Upper lobe of left lung (tissue), 6 donors: ENCODE measurements around the gene CBL. TPM values are rescaled to one million over a fixed set of nuclear protein-coding genes. Genes with fewer than 3 reads are reported as not detected.

Source experiments
- ATAC-seq, 2 donors: fragments of 200-7000 bp; cut with Tn5 transposase; one replicate each; pipeline ENCODE4 v1.9.1; 2022; ENCODE audit warnings: mild to moderate bottlenecking in 2 of 2, moderate library complexity in 2 of 2; ENCODE audit not compliant: low FRiP score in 2 of 2
- DNase-seq, 2 donors: peaks; one replicate each; pipeline ENCODE4 v3.0.0-alpha.2; 2019 to 2020
- H3K27ac ChIP-seq, 4 donors: fragments of 200-600 bp; sonication (generic); one replicate each; pipeline ENCODE4 v1.5.1; 2016 to 2019
- H3K27me3 ChIP-seq, 4 donors: fragments of 200-600 bp; sonication (generic); one replicate each; pipeline ENCODE4 v1.5.1; 2017 to 2019
- H3K36me3 ChIP-seq, 4 donors: fragments of 200-600 bp; sonication (generic); one replicate each; pipeline ENCODE4 v1.5.1; 2016 to 2019
- H3K4me1 ChIP-seq, 4 donors: fragments of 200-600 bp; sonication (generic); one replicate each; pipeline ENCODE4 v1.5.1; 2018 to 2019
- H3K4me3 ChIP-seq, 4 donors: fragments of 200-600 bp; sonication (generic); one replicate each; pipeline ENCODE4 v1.5.1; 2017 to 2019; ENCODE audit warnings: mild to moderate bottlenecking in 2 of 4, moderate library complexity in 1 of 4
- H3K9me3 ChIP-seq, 4 donors: fragments of 200-600 bp; sonication (generic); one replicate each; pipeline ENCODE4 v1.5.1; 2018 to 2019
- EP300 ChIP-seq, 4 donors: sonication (generic); formaldehyde crosslinking; IDR thresholded peaks; one replicate each; pipeline ENCODE4 v1.5.1; 2017; ENCODE audit warnings: antibody characterized with exemption in 4 of 4, control low read depth in 2 of 4
- POLR2A ChIP-seq, 4 donors: fragments of 450-650 bp; IDR thresholded peaks; one replicate each; pipeline ENCODE4 v1.5.1; 2016 to 2017; ENCODE audit warnings: antibody characterized with exemption in 4 of 4, mild to moderate bottlenecking in 2 of 4
- POLR2AphosphoS5 ChIP-seq, 2 donors: sonication (generic); formaldehyde crosslinking; IDR thresholded peaks; one replicate each; pipeline ENCODE4 v1.5.1; 2017; ENCODE audit warnings: antibody characterized with exemption in 2 of 2
- WGBS, 2 donors: methylation state at CpG; one replicate each; pipeline ENCODE4 v1.1.5; 2017 to 2018; 5-methylcytosine and 5-hydroxymethylcytosine counted together
- total RNA-seq, 6 donors: library from RNA; depleted of rRNA in 4 of 6; stranded (reverse); fragments of >200 nt in 4 of 6; gene quantifications; one replicate each; pipeline versions ENCODE4 v1.1.0 to v1.2.1, GENCODE V29; 2016 to 2021
- TF ChIP-seq, protein P1 (sequence below), 6 experiments: fragments of 450-650 bp in 4 of 6; fragments of 200-600 bp in 2 of 6; sonication (generic) in 2 of 6; IDR thresholded peaks; one replicate each; pipeline ENCODE4 v1.5.1; 2016 to 2019; ENCODE audit warnings: antibody characterized with exemption in 6 of 6
- donor health status: DM: no; HTN: no; CAD: no; lungs with moderate emphysema.
- donor health status: DM: no; HTN: yes; CAD: no; lungs with severe emphysema.

The CBL gene
- total RNA-seq, 6 donors from 2014 or later = 15.4 to 32.2 (median 18.9) TPM

DNA sequence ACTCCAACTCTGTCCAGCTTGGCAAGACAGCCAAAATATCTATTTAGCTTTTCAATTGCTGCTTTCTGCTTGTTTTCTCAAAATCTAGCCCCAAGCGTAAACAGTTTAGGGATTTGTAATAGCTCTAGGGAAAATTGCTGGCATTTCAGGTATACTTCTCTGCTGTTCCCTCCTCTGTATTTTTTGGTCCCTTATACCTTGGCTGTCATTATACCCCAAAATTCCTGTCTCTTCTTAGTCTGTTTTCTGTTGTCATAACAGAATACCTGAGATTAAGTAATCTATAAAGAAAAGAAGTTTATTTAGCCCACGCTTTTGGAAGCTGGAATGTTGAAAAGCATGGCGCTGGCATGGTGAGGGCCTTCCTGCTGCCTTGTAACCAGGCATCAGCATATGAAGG is 87.3 kb downstream of the CBL start:
- no peak for ATAC-seq

DNA sequence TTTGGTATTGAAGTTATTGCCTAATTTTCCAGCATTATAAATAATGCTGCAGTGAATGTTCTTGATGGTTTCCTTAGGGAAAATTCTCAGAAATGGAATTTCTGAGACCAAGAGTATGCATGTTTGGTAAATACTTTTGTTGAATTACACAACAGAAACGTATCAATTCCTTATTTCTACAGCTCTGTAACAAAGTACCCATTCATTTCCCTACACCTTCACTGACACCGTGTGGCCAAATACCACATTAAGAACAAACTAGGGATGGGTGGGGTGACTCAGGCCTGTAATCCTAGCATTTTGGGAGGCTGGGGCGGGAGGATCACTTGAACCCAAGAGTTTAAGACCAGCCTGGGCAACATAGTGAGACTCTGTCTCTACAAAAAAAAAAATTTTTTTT is 89.0 kb downstream of the CBL start:
- TF ChIP-seq POLR2AphosphoS5 (IDR thresholded peaks at IDR 0.05) = no peak
- TF ChIP-seq POLR2A (IDR thresholded peaks at IDR 0.05) = no peak
- TF ChIP-seq, protein P1, sequence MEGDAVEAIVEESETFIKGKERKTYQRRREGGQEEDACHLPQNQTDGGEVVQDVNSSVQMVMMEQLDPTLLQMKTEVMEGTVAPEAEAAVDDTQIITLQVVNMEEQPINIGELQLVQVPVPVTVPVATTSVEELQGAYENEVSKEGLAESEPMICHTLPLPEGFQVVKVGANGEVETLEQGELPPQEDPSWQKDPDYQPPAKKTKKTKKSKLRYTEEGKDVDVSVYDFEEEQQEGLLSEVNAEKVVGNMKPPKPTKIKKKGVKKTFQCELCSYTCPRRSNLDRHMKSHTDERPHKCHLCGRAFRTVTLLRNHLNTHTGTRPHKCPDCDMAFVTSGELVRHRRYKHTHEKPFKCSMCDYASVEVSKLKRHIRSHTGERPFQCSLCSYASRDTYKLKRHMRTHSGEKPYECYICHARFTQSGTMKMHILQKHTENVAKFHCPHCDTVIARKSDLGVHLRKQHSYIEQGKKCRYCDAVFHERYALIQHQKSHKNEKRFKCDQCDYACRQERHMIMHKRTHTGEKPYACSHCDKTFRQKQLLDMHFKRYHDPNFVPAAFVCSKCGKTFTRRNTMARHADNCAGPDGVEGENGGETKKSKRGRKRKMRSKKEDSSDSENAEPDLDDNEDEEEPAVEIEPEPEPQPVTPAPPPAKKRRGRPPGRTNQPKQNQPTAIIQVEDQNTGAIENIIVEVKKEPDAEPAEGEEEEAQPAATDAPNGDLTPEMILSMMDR (IDR thresholded peaks at IDR 0.05) = no peak
- no peak for TF ChIP-seq EP300 (IDR thresholded peaks at IDR 0.05)
- DNase-seq = no peak
- Histone ChIP-seq H3K27me3 (no peaks in the 10 kb centered on the region), H3K27ac (no peak overlapping the region), H3K4me3 (no peak overlapping the region), H3K36me3 (peaks cover 3 to 51% (median 32%) of the 10 kb centered on the region in 4 donors), H3K4me1 (no peaks in the 10 kb centered on the region), H3K9me3 (peaks cover 0 to 7% (median 3%) of the 10 kb centered on the region in 4 donors)
- 48 to 60% methylated on average over 3 of the region's 3 CpGs for WGBS, 2 donors
- no peak for ATAC-seq

More for the DNA sequence above, 87.3 kb downstream of the CBL start:
- Histone ChIP-seq H3K36me3 (peaks cover 3 to 41% (median 23%) of the 10 kb centered on the region in 4 donors), H3K27me3 (no peaks in the 10 kb centered on the region), H3K4me1 (no peaks in the 10 kb centered on the region), H3K4me3 (no peak overlapping the region), H3K9me3 (peaks cover 0 to 7% (median 3%) of the 10 kb centered on the region in 4 donors), H3K27ac (no peak overlapping the region)
- DNase-seq = no peak
- TF ChIP-seq POLR2A (IDR thresholded peaks at IDR 0.05) (no peak), POLR2AphosphoS5 (IDR thresholded peaks at IDR 0.05) (no peak), EP300 (IDR thresholded peaks at IDR 0.05) (no peak)
- TF ChIP-seq, protein P1 (IDR thresholded peaks at IDR 0.05) = no peak
- 95 to 97% methylated on average over 3 of the region's 3 CpGs for WGBS, 2 donors

DNA sequence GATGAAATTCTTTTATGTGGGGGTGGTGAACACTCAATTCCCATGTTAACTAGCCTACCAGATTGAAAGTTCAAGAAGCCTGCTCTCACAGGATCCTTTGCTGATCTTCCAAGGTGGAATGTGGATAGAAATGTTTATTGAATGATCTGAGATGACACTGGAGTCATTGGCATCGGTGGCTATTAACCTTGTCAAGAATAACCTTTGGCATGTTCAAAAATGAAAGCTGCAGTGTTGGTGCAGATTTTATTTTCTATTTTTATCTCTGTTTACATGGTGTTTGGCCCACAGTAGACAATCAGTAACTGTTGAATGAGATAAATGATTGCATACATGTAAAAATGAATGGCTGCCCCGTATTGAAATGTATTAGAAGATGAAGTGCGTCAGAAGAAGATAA is 91.8 kb downstream of the CBL start:
- Histone ChIP-seq H3K36me3 (peaks cover 7 to 68% (median 50%) of the 10 kb centered on the region in 4 donors), H3K27me3 (no peaks in the 10 kb centered on the region), H3K4me1 (no peaks in the 10 kb centered on the region), H3K9me3 (no peaks in the 10 kb centered on the region), H3K27ac (no peak overlapping the region), H3K4me3 (no peak overlapping the region)
- TF ChIP-seq POLR2AphosphoS5 (IDR thresholded peaks at IDR 0.05) = no peak
- TF ChIP-seq EP300 (IDR thresholded peaks at IDR 0.05) = no peak
- TF ChIP-seq, protein P1 (IDR thresholded peaks at IDR 0.05) = no peak
- no peak for TF ChIP-seq POLR2A (IDR thresholded peaks at IDR 0.05)
- 57 to 63% methylated on average over 3 of the region's 3 CpGs for WGBS, 2 donors
- DNase-seq = no peak
- no peak for ATAC-seq

DNA sequence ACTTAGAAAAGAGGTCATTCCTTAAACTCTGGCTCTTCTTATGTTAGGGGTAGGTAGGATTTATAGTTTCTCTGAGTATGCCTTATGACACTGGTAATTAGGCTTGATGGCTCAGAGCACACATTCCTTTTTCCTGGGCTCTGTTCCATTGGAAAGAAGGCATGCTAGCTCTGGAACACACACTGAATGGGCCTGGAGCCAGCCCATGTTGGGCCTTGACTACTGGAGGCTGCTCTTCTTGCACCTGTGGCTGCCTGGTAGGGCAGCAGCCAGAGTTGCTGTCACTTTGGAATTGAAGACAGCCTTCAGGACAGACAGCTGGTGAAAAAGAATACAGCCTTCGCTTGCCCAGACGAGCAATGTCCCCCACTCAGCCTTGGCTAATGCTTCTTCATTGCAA is 92.6 kb downstream of the CBL start:
- TF ChIP-seq, protein P1 (IDR thresholded peaks at IDR 0.05) = no peak
- TF ChIP-seq POLR2AphosphoS5 (IDR thresholded peaks at IDR 0.05) = no peak
- TF ChIP-seq EP300 (IDR thresholded peaks at IDR 0.05) = no peak
- ATAC-seq (no peak), DNase-seq (no peak)

DNA sequence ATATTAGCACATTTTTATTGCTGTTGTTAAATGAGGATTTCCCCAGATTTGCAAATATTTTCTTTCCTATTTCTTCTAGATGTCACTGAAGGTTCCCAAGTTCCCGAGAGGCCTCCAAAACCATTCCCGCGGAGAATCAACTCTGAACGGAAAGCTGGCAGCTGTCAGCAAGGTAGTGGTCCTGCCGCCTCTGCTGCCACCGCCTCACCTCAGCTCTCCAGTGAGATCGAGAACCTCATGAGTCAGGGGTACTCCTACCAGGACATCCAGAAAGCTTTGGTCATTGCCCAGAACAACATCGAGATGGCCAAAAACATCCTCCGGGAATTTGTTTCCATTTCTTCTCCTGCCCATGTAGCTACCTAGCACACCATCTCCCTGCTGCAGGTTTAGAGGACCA is 93.3 kb downstream of the CBL start:
- H3K4me1 ChIP-seq = no peaks in the 10 kb centered on the region
- no peak for TF ChIP-seq POLR2AphosphoS5 (IDR thresholded peaks at IDR 0.05)
- TF ChIP-seq EP300 (IDR thresholded peaks at IDR 0.05) = no peak
- no peak for TF ChIP-seq POLR2A (IDR thresholded peaks at IDR 0.05)
- TF ChIP-seq, protein P1 (IDR thresholded peaks at IDR 0.05) = no peak
- no peaks in the 10 kb centered on the region for H3K9me3 ChIP-seq
- no peak overlapping the region for H3K27ac ChIP-seq
- ATAC-seq (no peak), DNase-seq (no peak)
- no peak overlapping the region for H3K4me3 ChIP-seq
- WGBS, 2 donors = 98 to 99% methylated on average over 9 of the region's 9 CpGs
- H3K27me3 ChIP-seq = no peaks in the 10 kb centered on the region
- peaks cover 7 to 78% (median 61%) of the 10 kb centered on the region in 4 donors for H3K36me3 ChIP-seq

More for the DNA sequence above, 92.6 kb downstream of the CBL start:
- Histone ChIP-seq H3K36me3 (peaks cover 7 to 71% (median 54%) of the 10 kb centered on the region in 4 donors), H3K9me3 (no peaks in the 10 kb centered on the region), H3K4me3 (no peak overlapping the region), H3K27me3 (no peaks in the 10 kb centered on the region), H3K4me1 (no peaks in the 10 kb centered on the region), H3K27ac (no peak overlapping the region)
- 78 to 91% methylated on average over 2 of the region's 2 CpGs for WGBS, 2 donors
